Mesodermal cell (in vitro differentiated cells): ENCODE results near the gene NAV2.

ENCODE experiments used
- H3K27ac ChIP-seq: 2 replicates; pipeline ENCODE4 v1.7.0; 2013; ENCODE audit warnings: mild to moderate bottlenecking, low read depth, low read length, moderate library complexity; ENCODE audit not compliant: severe bottlenecking
- H3K36me3 ChIP-seq: 2 replicates; pipeline ENCODE4 v1.7.1; 2013; ENCODE audit warnings: mild to moderate bottlenecking, low read length, moderate library complexity; ENCODE audit not compliant: control insufficient read depth, insufficient read depth
- H3K4me1 ChIP-seq: one replicate; pipeline ENCODE4 v1.7.1; 2013; ENCODE audit warnings: mild to moderate bottlenecking, low read length; ENCODE audit not compliant: insufficient read depth, control insufficient read depth, poor library complexity, severe bottlenecking
- H3K4me3 ChIP-seq: 2 replicates; pipeline ENCODE4 v1.7.0; 2013; ENCODE audit warnings: low read length, control low read depth, mild to moderate bottlenecking; ENCODE audit not compliant: insufficient read depth, poor library complexity, severe bottlenecking; ENCODE audit errors: extremely low read depth
- H3K9me3 ChIP-seq: 2 replicates; pipeline ENCODE4 v1.7.1; 2013; ENCODE audit warnings: mild to moderate bottlenecking, low read length, moderate library complexity; ENCODE audit not compliant: control insufficient read depth
- WGBS, 2 experiments: methylation state at CpG; one replicate each; pipeline ENCODE4 v1.1.5; 2013; ENCODE audit warnings: missing lambda C conversion rate in 2 of 2; ENCODE audit not compliant: insufficient coverage in 2 of 2; 5-methylcytosine and 5-hydroxymethylcytosine counted together

NAV2 gene

GRCh38 chr11:19912958-19913892, 200.6 kb downstream of the NAV2 start:
- Histone ChIP-seq H3K36me3 (no peaks in the 10 kb centered on the region), H3K4me1 (peaks cover 7% of the 10 kb centered on the region), H3K9me3 (no peaks in the 10 kb centered on the region), H3K4me3 (no peak overlapping the region), H3K27ac (peak overlapping the region; percentile 67)
- WGBS, 2 experiments = 95 to 96% methylated on average over 9 to 10 of the region's 10 CpGs

GRCh38 chr11:19913893-19914249, 201.2 kb downstream of the NAV2 start:
- peaks cover 7% of the 10 kb centered on the region for H3K4me1 ChIP-seq
- no peak overlapping the region for H3K4me3 ChIP-seq
- H3K9me3 ChIP-seq = no peaks in the 10 kb centered on the region
- 84 to 94% methylated on average over 3 of the region's 3 CpGs for WGBS, 2 experiments
- no peak overlapping the region for H3K27ac ChIP-seq
- no peaks in the 10 kb centered on the region for H3K36me3 ChIP-seq

GRCh38 chr11:19915808-19916207, 203.2 kb downstream of the NAV2 start:
- Histone ChIP-seq H3K36me3 (no peaks in the 10 kb centered on the region), H3K9me3 (no peaks in the 10 kb centered on the region), H3K4me3 (no peak overlapping the region), H3K4me1 (peaks cover 3% of the 10 kb centered on the region), H3K27ac (no peak overlapping the region)
- WGBS, 2 experiments = no CpG with 5 or more reads among the region's 1 CpG

- Histone ChIP-seq H3K27ac (no peak overlapping the region), H3K4me3 (no peak overlapping the region), H3K36me3 (no peaks in the 10 kb centered on the region), H3K9me3 (no peaks in the 10 kb centered on the region), H3K4me1 (peaks cover 3% of the 10 kb centered on the region)
- WGBS, 2 experiments = no CpG with 5 or more reads among the region's 1 CpG
Measured at GRCh38 chr11:19917069-19917468, 204.4 kb downstream of the NAV2 start.

- Histone ChIP-seq H3K27ac (no peak overlapping the region), H3K4me1 (peaks cover 7% of the 10 kb centered on the region), H3K9me3 (no peaks in the 10 kb centered on the region), H3K36me3 (no peaks in the 10 kb centered on the region), H3K4me3 (no peak overlapping the region)
- 93 to 96% methylated on average over 5 of the region's 5 CpGs for WGBS, 2 experiments
Measured at GRCh38 chr11:19918302-19919049, 205.8 kb downstream of the NAV2 start.

GRCh38 chr11:19919050-19919561, 206.5 kb downstream of the NAV2 start:
- 94% methylated on average over 6 to 7 of the region's 7 CpGs for WGBS, 2 experiments
- H3K4me3 ChIP-seq = no peak overlapping the region
- no peaks in the 10 kb centered on the region for H3K9me3 ChIP-seq
- H3K36me3 ChIP-seq = no peaks in the 10 kb centered on the region
- H3K4me1 ChIP-seq = peaks cover 7% of the 10 kb centered on the region
- H3K27ac ChIP-seq = no peak overlapping the region

GRCh38 chr11:19920982-19921381, 208.3 kb downstream of the NAV2 start:
- H3K4me1 ChIP-seq = peaks cover 7% of the 10 kb centered on the region
- 80% methylated on average over 1 of the region's 2 CpGs for WGBS, 2 experiments

GRCh38 chr11:19921976-19922688, 209.5 kb downstream of the NAV2 start:
- 88% methylated on average over 1 of the region's 3 CpGs; no CpG with 5 or more reads in 1 of the 2 experiments for WGBS, 2 experiments
- H3K4me1 ChIP-seq = peaks cover 7% of the 10 kb centered on the region
- no peaks in the 10 kb centered on the region for H3K9me3 ChIP-seq
- no peak overlapping the region for H3K4me3 ChIP-seq
- no peak overlapping the region for H3K27ac ChIP-seq
- no peaks in the 10 kb centered on the region for H3K36me3 ChIP-seq

More at GRCh38 chr11:19920982-19921381, 208.3 kb downstream of the NAV2 start:
- Histone ChIP-seq H3K9me3 (no peaks in the 10 kb centered on the region), H3K36me3 (no peaks in the 10 kb centered on the region), H3K4me3 (no peak overlapping the region), H3K27ac (peak overlapping the region; percentile 23)

GRCh38 chr11:19922689-19923035, 210.0 kb downstream of the NAV2 start:
- H3K4me1 ChIP-seq = peaks cover 7% of the 10 kb centered on the region
- WGBS, 2 experiments = 84 to 100% methylated on average over 2 of the region's 3 CpGs
- no peak overlapping the region for H3K27ac ChIP-seq

GRCh38 chr11:19923626-19924025, 211.0 kb downstream of the NAV2 start:
- Histone ChIP-seq H3K9me3 (no peaks in the 10 kb centered on the region), H3K36me3 (no peaks in the 10 kb centered on the region), H3K27ac (no peak overlapping the region), H3K4me1 (peaks cover 7% of the 10 kb centered on the region), H3K4me3 (no peak overlapping the region)
- no CpG with 5 or more reads among the region's 1 CpG for WGBS, 2 experiments

More at GRCh38 chr11:19922689-19923035, 210.0 kb downstream of the NAV2 start:
- Histone ChIP-seq H3K36me3 (no peaks in the 10 kb centered on the region), H3K4me3 (no peak overlapping the region), H3K9me3 (no peaks in the 10 kb centered on the region)
